HG03108 (cell line): ENCODE measurements around the gene MAGEH1.

Experiments
- ATAC-seq: cut with Tn5 transposase; IDR thresholded peaks from one replicate; pipeline ENCODE4 v1.9.1; 2021; ENCODE audit warnings: moderate library complexity; ENCODE audit not compliant: unreplicated experiment

MAGEH1 gene

DNA sequence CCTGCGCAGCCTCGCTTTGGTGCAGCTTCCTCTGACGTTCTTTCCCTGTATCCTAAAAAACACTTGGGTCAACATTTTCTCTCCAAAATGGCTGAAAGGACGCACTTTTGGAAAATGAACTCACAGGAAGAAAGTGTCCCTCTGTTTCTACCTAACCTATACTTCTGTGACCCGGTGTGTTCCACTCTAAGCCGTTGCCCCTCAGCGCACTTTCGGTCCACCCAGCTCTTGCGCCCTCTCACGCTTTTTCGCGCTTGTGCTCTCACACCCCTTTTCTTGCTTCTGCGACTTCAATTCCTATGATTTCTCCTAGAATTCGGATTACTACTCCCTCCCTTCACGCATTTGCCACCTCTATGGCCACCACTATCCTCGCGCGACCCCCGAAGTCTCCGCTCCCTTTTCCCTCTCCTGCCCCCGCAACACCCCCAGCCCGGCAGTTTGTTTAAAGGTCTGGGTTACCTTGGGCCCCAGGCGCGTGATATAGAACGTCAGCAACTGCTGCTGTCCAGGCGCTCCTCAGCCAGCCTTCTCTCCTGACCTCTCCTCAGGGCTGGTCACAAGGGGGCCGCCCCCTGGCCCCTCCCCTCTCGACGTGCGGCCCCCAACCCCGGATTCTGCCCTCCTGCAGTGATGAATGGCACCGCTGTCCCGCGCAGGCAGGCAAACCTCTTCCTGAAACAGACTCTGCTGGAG lies 37.5 kb downstream of the MAGEH1 start, which contains the start of gene USP51:
Gene USP51, minus strand, starts transcription at position 535 of the 696 bp plus-strand sequence. CDS start 909 bp downstream, outside the sequence.
- ATAC-seq, result peak; percentile 40

DNA sequence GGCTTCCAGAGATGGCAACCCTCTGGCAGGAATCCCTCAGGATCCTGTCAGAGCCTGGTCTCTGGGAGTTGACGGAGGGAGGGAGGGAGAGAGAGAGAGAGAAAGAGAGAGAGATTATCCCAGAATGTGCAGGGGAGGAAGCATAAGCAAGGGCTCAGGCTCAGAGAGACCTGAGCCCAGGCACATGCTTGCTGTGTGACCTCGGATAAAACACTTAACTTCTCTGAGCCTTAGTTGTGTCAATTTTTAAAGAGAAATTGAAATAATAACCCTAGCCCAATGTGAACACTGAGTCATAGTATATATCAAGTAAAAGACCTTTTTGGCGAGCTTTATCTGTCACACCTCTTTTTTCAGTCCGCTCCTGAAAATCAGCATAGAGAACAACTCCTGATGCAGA lies 38.2 kb downstream of the MAGEH1 start:
- ATAC-seq, result no peak

DNA sequence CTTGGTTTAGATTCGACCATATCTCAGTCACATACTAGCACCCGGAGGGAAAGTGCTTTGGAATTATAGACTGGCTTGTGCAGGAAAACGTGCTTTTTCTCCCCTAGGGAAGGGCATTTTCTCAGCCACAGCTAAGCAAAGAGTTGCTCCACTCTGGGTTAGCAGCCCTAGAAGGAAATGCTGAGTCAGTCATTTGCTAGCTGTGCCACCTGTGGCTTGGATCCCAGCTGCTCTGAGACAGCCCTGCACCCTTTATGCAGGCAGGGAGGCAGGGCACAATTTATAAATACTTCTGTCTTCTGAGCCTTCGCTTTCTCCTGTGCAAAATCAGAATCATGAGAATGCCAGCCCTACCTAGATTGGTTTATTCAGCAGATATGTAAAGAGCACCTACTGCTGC lies 39.0 kb downstream of the MAGEH1 start:
- no peak for ATAC-seq
